GM18907 (cell line): Measurements from ENCODE around the gene AFDN.
"Not testable (repeated sequence)": the region's sequence is repeated elsewhere in the genome, so short reads cannot be mapped to it uniquely, and the experiment has no call there.

Experiments used
- ATAC-seq: cut with Tn5 transposase; IDR thresholded peaks from one replicate; pipeline ENCODE4 v1.9.1; 2021; ENCODE audit warnings: mild to moderate bottlenecking, moderate library complexity; ENCODE audit not compliant: unreplicated experiment

Gene AFDN

GRCh38 chr6:167995731-167996151 lies 169.0 kb downstream of the AFDN start:
- ATAC-seq, result no peak

GRCh38 chr6:167996424-167997199 lies 169.9 kb downstream of the AFDN start:
- ATAC-seq, result no peak

GRCh38 chr6:167997642-167998041 lies 170.9 kb downstream of the AFDN start, which contains the start of gene KIF25:
KIF25 (plus strand) TSS chr6:167997671; CDS start chr6:168029586, 31,915 bp downstream.
- no peak for ATAC-seq

- no peak for ATAC-seq
These were observed 171.5 kb downstream of the AFDN start for GRCh38 chr6:167998215-167998614.

GRCh38 chr6:168000198-168001028 lies 173.7 kb downstream of the AFDN start:
- no peak for ATAC-seq

GRCh38 chr6:168001029-168001332 lies 174.3 kb downstream of the AFDN start:
- ATAC-seq, result no peak

GRCh38 chr6:168001514-168001913 lies 174.8 kb downstream of the AFDN start:
- not testable (repeated sequence) for ATAC-seq

- ATAC-seq, result no peak
These were observed 176.1 kb downstream of the AFDN start for GRCh38 chr6:168002804-168003203.

- ATAC-seq, result no peak
These were observed 177.3 kb downstream of the AFDN start for GRCh38 chr6:168004023-168004422.

- no peak for ATAC-seq
These were observed 178.2 kb downstream of the AFDN start for GRCh38 chr6:168004945-168005344.

GRCh38 chr6:168005796-168006195 lies 179.1 kb downstream of the AFDN start:
- no peak for ATAC-seq

GRCh38 chr6:168007592-168008338 lies 181.1 kb downstream of the AFDN start:
- no peak for ATAC-seq

GRCh38 chr6:168009331-168009730 lies 182.6 kb downstream of the AFDN start:
- ATAC-seq, result no peak

GRCh38 chr6:168011291-168011690 lies 184.6 kb downstream of the AFDN start:
- no peak for ATAC-seq

- ATAC-seq, result no peak
These were observed 185.9 kb downstream of the AFDN start for GRCh38 chr6:168012431-168013249.

GRCh38 chr6:168013250-168013915 lies 186.7 kb downstream of the AFDN start:
- no peak for ATAC-seq

- ATAC-seq, result no peak
These were observed 187.7 kb downstream of the AFDN start for GRCh38 chr6:168014428-168014827.

- ATAC-seq, result no peak
These were observed 188.3 kb downstream of the AFDN start for GRCh38 chr6:168015009-168015408.

GRCh38 chr6:168015482-168016175 lies 188.9 kb downstream of the AFDN start:
- ATAC-seq, result no peak
